Measurements from ENCODE around the gene HIPK2. TPM values are rescaled to one million over a fixed set of nuclear protein-coding genes. Genes with fewer than 3 reads are reported as not detected.

HIPK2 gene
- total and polyA plus RNA-seq, 3 experiments from 2014 or later: 1.7 to 22.7 (median 21.2) TPM

DNA sequence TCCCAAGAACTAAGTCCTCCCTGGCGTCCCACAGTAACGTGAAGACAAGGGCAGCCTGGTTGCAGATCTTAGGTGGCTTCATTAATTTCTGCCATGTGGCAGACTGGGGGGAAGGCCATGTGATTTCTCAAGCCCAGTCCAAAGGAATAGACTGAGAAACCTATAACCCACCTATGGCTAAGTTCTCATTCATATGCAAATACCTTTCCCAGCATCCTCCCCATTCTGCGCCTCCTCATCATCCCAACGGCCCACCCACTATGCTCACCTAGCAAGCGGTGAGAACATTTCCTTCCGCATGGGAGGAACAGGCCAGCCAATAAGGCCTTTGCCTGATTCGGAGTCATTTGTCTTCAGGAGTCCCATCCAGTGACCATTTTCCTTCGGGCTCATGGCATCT lies 262.5 kb downstream of the HIPK2 start:
- Mint-ChIP-seq H3K27me3 (peaks cover 10 to 11% of the 10 kb centered on the region in 2 donors), H3K36me3 (no peaks in the 10 kb centered on the region), H3K4me1 (no peaks in the 10 kb centered on the region), H3K27ac (no peak overlapping the region), H3K4me3 (no peak overlapping the region), H3K9me3 (no peaks in the 10 kb centered on the region)
- ChIA-PET CTCF (no interaction called here), POLR2A (no interaction called here)
- Histone ChIP-seq H3K4me3 (ENCODE audit: low read length) (no peak overlapping the region), H3K9me3 (ENCODE audit: low read length) (no peaks in the 10 kb centered on the region), H3K4me1 (ENCODE audit: insufficient read depth, low read length) (no peaks in the 10 kb centered on the region), H3K27ac (ENCODE audit: low read depth, low read length) (no peak overlapping the region), H3K36me3 (ENCODE audit: insufficient read depth, low read length) (no peaks in the 10 kb centered on the region), H3K27me3 (ENCODE audit: insufficient read depth, low read length, poor library complexity, severe bottlenecking) (no peaks in the 10 kb centered on the region)
- no peak for DNase-seq

Other genes starting within 250 kb of the HIPK2 start
- 1 to 10 TPM; 1.7 to 2.1 TPM for gene TBXAS1, start 51.3 kb upstream of the HIPK2 start, total RNA-seq
- 2.9 TPM for gene TBXAS1, start 51.3 kb upstream of the HIPK2 start, polyA plus RNA-seq